GM10266 (cell line): ENCODE results near the gene CFB.

ENCODE experiments used
- DNase-seq: peaks from one replicate; pipeline ENCODE4 v3.0.0; 2012; ENCODE audit errors: extremely low spot score
- CTCF ChIP-seq: IDR thresholded peaks from 2 replicates; pipeline ENCODE4 v1.5.1; 2012; ENCODE audit warnings: mild to moderate bottlenecking, low read depth; ENCODE audit not compliant: control insufficient read depth, insufficient read depth; ENCODE audit errors: missing control alignments

CFB gene

GRCh38 chr6:31961616-31962015 lies 15.7 kb downstream of the CFB start:
- DNase-seq, result no peak
- TF ChIP-seq CTCF, result no peak

- no peak for TF ChIP-seq CTCF
- DNase-seq, result no peak
These were observed 18.0 kb downstream of the CFB start for GRCh38 chr6:31963921-31964320.

DNA sequence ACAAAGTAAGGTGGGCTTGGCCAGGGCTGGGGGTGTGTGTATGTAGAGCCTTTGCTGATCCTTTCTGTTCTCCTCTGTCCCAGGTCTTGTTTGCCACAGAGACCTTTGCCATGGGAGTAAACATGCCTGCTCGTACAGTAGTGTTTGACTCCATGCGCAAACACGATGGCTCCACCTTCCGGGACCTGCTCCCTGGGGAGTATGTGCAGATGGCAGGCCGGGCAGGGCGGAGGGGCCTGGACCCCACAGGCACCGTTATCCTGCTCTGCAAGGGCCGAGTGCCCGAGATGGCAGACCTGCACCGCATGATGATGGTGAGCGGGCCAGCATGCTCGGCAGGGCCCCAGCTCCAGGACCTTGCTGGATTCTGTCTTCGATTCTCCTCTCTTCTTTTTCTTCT lies 19.8 kb downstream of the CFB start:
- TF ChIP-seq CTCF, result no peak
- no peak for DNase-seq

DNA sequence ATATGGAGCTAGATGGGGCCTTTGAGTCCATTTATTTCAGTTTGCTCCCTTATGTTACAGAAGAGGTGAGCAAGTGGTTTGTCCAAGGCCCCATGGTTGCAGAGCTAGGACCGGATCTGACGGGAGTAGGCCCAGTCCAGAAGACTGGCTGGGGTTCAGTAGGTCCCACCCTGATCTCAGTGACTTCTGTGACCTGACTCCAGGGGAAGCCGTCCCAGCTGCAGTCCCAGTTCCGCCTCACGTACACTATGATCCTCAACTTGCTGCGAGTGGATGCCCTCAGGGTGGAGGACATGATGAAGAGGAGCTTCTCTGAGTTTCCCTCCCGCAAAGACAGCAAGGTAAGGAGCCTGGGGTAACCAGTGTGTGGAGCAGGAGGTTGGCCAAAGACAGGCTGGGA lies 20.6 kb downstream of the CFB start:
- no peak for TF ChIP-seq CTCF

DNA sequence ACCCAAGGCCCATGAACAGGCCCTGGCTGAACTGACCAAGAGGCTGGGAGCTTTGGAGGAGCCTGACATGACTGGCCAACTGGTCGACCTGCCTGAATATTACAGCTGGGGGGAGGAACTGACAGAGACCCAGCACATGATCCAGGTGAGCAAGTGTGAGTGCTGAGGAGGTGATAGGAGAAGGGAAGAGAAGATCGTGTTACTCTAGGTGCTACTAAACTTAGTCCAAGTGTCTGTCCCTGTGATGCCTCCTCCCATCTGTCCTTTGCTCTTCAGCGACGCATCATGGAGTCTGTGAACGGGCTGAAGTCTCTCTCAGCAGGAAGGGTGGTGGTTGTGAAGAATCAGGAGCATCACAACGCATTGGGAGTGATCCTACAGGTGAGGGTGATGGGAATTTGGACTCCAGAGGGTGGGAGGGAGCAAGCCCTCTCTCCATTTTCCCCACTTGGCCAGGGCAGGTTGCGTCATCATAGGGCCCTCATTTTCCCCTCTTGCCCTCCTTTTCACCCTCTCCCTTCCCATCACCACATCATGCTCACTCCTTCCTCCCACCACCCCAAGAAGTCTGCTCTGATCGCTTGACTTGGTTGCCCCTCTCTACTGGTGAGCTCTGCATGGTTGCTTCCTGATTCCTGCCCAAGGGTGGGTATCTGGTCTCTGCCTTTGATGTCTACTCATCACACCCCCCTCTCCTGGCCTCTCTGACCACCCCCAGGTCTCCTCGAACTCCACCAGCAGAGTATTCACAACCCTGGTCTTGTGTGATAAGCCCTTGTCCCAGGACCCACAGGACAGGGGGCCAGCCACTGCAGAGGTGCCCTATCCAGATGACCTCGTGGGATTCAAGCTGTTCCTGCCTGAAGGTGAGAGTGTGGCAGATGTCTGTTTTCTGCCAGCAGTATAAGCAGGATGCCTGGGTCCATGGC lies 21.4 kb downstream of the CFB start:
- DNase-seq, result no peak
- TF ChIP-seq CTCF, result no peak

More for the DNA sequence above, 20.6 kb downstream of the CFB start:
- no peak for DNase-seq

GRCh38 chr6:31967926-31968320 lies 22.0 kb downstream of the CFB start:
- TF ChIP-seq CTCF, result no peak
- no peak for DNase-seq

- DNase-seq, result no peak
- no peak for TF ChIP-seq CTCF
These were observed 22.4 kb downstream of the CFB start for GRCh38 chr6:31968326-31968725.
